AG08395 (cell line): ENCODE results near the gene DUSP9.
"Not testable (repeated sequence)": the region's sequence is repeated elsewhere in the genome, so short reads cannot be mapped to it uniquely, and the experiment has no call there.

Experiments used
- DNase-seq: peaks from one replicate; pipeline ENCODE4 v3.0.0; 2012; ENCODE audit warnings: mixed read lengths, low spot score

DUSP9 gene

DNA sequence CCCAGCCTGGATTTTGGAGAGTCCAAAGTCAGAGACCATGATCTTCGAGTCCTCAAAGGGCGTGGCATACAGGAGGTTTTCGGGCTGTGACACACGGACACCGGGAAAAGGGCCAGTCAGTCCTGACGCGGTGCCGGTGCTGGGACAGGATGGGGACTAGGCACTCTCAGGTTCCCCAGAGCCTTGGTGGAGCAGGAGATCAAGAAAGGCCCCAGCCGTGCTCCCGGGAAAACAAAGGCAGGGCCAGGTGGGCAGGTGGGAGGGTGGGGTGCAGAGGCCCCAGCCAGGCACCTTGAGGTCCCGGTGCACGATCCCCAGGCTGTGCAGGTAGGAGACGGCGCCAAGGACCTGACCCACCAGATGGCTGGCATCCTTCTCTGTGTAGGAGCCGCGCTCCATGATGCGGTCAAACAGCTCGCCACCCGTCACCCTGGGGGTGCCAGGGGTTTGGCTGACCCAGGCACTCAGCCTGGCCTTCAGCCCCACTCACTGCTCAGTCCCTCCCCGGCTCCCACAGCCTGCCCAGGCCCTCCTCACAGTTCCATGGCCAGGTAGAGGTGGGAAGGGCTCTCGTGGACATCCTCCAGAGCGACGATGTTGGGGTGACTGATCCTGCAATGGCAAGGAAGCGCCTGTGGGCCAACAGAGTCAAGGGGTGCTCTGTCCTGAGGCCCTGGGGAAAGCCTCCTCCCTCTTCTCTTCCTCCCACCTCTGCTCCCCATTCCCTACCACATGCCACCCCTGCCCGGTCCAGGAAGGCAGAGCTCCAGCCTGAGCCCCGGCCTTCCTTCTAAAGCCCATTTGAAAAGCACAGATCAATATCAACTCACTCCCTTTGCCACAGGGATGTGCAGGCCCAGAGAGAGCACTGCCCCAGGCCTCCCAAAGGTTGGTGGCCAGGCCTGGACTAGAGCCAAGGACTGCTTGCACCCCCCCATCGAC is 24.9 kb downstream of the DUSP9 start:
- no peak for DNase-seq

DNA sequence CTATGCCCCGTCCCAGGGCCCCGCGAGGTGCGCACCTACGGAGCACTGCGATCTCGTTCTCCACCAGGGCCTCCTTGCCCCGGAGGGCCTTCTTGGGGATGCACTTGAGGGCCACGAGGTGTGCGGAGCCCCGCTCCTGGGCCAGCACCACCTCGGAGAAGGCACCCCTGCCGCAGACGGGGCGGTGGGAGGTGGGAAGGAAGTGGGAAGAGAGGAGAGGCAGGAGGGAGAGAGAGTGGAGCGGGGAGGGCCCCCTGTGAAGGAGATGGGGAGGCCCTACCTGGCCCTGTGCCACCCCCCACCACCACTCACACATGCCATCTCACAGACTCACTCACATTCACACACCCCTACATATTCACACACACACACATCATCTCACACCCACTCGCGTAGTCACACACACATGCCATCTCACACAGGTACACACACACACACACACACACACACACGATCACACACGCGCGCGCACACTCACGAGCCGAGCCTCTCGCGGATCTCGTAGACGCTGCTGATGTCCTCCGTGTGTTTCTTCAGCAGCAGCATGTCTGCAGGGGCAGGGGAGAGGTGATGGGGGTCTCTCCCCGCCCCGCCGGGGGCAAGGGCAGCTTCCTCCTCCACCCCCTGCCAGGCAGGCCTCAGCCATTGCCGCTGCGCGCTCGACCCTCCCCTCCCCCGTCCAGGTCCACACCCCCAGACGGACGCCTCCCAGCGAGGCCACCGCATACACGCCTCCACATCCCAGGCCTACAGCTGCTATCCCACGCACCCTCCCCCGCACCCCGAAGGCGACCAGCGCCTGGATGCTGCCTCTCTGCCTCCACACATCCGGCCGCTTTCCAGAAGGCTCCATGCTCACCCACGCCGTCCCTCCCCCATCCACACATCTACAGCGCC is 25.8 kb downstream of the DUSP9 start:
- DNase-seq, result no peak

DNA sequence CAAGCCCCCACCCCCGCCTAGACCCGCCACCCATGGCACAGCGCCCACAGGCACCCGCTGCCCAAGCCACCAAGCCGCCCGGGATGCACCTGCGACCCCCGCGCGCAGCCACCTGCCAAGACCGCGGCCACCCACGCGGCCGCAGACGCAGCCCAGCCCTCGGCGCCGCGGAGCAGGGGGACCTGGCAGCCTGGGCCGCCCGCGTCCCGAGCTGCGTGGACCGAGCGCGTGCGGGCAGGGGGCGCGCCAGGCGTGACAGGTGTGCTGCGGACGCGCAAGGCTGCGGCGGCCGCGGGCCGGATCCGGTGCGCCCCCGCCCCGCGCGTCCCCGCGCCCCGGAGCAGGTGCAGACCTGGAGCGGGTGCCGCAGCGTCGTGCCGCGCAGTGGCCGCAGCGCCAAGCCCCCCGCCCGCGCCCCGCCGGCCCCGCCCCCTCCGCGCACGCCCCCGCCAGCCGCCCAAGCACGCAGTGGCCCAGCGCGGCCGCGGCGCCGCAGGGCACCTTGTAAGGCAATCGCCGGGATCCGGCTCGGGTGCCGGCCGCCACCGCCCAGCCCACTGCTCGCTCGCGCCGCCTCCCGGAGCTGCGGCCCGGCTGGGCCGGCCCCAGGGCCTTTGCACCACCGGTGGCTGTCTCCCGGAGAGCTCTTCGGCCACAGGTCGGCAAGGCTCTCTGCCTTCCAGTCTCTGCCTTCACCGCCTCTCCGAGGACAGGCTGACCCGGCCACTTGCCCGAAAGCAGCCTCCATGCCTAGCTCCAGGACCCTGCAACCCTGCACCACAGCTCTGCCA is 26.6 kb downstream of the DUSP9 start, which contains the start of gene PNCK:
TSS of gene PNCK (minus strand) at position 386 of the 791 bp plus-strand sequence. CDS start 737 bp downstream, outside the sequence.
- no peak for DNase-seq

DNA sequence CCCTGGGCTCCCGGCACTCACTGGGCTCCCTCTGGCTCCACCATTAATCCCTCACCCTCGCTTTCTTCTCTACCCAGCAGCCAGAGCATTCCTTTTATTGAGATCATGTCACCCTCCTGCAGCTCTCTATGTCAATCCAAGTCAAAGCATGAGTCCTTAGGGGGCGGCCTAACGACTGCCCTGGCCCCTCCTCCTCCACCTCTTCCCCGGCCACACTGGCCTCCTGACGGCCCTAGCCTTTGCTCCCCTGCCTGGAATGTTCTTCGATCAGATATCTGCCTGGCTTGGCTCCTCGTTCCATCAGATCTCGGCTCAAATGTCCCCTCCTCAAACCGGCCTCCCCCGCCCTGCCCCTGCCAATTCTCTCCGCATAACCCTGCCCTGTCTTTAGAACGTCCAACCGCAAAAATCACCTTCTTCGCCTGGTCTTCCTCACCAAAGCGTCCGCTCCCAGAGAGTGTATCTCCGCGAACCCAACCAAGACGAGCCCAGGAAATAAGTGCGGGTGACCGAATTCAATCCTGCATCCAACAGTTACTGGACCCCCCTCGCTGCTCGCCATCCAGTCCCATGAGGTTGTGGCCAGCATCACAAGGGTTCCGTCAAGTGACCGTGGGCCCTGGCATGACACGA is 27.3 kb downstream of the DUSP9 start:
- no peak for DNase-seq

DNA sequence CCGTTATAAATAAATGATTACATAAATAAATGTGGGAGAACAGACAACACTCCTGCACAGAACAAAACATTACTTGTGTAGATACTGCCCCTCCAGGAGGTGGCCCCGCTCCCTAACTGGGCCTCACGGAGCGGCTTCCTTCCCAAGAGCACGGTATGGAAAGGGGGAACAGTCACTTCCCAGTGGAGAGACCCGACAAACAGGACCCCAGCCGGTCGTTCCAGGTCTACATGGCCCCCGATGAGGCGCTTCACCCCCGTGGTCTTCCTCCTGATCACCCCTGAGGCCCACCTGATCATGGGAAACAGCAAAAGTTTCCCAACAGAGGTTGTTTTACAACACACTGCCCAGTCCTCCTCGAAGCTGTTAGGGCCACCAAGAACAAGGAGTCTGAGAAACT is 34.2 kb downstream of the DUSP9 start:
- no peak for DNase-seq

DNA sequence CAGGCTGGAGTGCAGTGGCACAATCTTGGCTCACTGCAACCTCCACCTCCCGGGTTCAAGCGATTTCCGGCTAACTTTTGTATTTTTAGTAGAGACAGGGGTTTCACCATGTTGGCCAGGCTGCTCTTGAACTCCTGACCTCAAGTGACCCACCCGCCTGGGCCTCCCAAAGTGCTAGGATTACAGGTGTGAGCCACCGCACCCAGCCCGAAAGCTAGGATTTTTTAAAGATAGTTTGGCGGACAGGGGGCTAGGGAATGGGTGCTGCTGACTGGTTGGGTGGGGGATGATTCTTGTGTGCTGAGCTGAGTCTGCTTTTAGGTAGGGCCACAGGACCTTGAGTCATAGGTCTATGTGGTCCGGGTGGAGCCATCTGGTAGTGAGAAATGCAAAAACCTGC is 36.5 kb downstream of the DUSP9 start:
- not testable (repeated sequence) for DNase-seq

DNA sequence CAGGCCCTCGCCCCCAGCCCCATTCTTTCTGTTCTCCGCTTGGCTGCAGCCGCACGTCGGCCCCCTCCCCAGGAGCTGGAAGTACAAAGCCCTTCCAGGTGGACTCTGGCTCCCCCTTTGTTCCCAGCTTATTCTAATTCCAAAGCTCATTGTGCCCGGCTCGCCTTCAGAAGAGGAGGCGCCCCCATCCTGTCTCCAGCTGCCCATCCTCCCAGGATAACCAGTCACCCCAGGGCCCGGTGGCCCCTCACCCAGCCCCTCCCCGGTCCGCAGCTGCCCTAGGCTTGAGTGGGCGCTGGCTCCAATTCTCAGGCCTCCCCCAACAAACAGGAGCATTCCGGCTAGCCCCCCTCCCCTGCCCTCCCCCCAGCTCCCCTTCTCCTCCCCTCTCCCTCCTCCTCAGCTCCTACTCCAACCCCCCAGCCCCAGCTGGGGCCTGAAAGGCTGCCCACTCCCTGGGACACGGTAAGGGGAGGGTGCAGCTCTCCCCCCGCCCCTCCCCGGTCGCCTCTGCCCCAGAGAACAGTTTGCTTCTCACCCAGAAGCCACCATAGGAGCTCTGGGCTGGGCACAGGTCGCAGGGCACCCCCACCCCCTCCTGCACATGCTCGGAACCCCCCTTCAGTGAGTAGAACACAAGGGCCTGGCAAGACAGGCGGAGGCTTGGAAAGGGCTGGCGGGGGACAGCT is 37.6 kb downstream of the DUSP9 start:
- DNase-seq, result no peak

DNA sequence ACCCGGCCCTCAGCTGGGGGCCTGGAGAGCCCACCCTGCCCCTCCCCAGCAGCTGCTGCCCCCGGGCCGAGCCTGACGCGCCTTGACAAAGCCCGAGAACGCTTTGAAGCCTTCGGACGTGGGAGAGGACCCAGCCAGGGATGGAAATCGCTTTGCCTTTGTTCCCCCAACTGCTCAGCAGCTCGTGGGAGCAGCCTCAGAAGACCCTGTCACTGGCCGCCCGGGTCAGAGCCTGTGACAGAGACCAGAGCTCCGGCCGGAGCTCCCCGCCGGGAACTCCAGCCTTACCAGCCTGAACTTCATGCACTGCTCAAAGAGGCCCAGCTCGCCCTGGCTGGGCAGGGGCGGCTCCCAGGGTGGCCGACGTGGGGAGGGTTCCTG is 38.1 kb downstream of the DUSP9 start:
- no peak for DNase-seq

DNA sequence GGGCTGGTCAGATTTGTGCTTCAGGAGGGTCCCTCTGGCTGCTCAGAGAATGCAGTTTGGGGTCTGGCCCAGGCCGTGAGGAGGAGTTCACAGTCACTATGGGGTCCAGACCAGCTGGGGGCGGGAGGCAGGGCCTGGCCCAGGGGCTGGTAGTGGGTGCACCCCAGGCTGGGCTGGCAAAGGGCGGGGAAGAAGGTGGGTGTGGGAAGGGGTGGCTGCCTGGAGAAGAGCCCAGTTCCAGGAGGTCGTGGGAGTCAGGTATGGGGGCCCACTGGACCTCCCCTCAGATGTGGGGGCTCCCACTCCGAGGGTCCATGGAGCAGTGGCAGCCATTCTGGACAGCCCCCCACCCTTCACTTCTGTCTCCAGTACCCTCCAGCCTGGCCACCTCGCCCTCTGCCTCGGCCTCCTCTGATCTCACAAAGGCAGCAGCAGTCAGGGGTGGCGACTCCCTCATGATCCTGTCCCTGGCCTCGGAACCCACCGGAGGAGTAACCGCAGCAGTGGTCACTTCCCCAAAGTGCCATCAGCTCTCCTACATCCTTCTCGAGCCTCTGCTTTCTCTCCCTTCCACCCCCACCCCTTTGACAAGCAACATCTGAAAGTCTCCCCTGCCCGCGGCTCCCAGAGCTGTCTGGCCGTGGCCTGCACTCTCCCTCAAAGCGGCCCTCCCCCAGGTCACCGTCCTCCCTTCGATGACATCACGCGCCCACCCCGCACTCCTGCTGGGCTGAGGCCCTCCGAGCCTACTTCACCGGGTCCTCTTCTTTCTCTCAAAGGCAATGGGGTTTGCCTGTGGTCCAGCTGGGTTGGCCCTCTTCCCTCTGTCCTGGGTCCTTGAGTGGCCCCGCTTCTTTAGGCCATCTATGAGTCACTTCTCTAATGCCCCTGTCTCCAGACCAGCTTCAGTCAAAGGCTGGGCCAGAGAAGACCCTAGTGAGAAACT is 39.0 kb downstream of the DUSP9 start:
- no peak for DNase-seq

DNA sequence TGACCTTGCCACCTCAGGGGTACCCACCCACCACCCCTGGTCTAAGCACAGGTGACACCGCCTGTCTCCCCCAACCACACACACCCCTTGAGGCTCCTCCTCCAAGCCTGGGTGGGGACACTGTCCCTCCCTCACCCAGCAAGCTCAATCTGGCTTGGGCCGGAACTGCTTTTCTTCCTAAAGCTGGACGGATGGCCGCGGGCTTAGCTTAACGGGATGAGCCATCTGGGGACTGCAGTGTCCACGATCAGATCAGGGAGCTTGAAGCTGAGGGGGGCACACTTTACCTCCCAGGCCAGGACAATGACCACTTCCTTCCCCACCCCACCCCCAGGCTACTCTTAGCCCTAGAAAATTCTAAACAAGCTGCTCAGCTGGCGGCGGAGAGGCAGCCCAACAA is 39.7 kb downstream of the DUSP9 start:
- DNase-seq, result no peak

DNA sequence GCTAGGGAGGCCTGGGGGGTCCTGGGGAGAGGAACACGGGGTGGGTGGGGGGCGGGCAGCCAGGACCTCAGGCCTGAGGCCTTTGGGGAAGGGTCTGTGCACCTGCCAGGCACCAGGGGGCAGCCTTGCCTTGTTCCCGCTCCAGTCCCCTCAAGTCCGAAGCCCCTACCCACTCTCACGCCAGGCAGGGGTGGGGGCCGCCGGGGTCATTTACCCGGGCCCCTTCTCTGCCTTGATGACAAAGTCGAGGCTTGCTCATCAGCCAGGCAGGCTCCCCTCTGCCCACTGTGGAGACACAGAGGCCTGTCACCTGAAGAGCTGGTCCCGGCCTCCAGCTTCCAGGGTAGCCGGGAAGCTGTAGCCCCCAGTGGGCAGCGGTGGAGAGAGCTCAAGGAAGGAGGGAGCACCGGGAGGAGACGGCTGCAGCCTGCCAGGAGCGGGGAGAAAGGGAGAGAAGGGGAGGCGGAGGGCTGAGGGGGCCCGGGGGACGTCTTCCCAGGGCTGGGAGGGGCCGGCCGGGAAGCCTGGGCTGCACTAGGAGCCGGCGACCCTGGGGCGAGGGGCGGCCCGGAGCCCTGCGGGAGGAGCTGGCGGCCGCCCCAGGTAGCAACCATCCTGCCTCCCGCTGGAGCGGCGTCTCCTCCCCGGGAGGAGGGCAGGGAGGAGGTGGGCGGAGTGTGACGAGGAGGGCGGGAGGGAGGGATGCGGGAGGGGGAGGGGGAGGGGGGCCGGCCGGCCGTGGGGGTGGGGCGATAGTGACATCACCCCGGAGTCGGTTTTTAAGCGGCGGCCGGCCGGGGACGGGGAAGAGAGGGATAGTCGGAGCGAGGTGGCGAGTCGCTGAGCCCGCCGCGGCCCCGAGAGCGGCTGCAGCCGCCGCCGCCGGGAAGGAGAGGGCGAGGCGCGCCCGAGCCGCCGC is 40.4 kb downstream of the DUSP9 start, which contains the start of gene SLC6A8:
TSS of gene SLC6A8 (plus strand) at position 806 of the 919 bp plus-strand sequence. CDS start 649 bp downstream, outside the sequence.
- peak; percentile 78 for DNase-seq

DNA sequence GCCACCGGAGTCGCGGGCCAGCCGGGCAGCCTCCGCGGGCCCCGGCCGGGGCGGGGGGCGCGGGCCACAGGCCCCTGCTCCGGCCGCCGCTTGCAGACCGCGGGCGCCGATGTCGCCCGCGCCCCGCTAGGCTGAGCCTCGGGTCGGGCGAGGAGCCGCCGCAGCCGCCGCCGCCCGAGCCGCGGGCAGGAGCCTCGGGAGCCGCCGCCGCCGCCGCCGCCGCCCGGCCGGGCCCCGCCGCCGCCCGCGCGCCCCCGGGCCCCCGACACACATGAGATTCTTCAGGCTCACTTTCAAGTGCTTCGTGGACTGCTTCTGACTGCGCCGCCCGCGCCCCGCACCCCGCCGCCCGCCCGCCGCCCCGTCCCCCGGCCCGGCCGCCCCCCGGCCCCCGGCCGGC is 41.1 kb downstream of the DUSP9 start:
- DNase-seq, result no peak

DNA sequence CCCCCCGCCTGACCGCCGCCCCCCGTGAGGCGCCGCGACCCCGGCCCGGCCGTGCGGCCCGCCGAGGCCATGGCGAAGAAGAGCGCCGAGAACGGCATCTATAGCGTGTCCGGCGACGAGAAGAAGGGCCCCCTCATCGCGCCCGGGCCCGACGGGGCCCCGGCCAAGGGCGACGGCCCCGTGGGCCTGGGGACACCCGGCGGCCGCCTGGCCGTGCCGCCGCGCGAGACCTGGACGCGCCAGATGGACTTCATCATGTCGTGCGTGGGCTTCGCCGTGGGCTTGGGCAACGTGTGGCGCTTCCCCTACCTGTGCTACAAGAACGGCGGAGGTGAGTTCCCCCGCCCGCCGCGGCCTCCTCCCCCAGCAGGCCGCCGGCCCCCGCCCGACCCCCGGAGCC is 41.5 kb downstream of the DUSP9 start:
- no peak for DNase-seq

DNA sequence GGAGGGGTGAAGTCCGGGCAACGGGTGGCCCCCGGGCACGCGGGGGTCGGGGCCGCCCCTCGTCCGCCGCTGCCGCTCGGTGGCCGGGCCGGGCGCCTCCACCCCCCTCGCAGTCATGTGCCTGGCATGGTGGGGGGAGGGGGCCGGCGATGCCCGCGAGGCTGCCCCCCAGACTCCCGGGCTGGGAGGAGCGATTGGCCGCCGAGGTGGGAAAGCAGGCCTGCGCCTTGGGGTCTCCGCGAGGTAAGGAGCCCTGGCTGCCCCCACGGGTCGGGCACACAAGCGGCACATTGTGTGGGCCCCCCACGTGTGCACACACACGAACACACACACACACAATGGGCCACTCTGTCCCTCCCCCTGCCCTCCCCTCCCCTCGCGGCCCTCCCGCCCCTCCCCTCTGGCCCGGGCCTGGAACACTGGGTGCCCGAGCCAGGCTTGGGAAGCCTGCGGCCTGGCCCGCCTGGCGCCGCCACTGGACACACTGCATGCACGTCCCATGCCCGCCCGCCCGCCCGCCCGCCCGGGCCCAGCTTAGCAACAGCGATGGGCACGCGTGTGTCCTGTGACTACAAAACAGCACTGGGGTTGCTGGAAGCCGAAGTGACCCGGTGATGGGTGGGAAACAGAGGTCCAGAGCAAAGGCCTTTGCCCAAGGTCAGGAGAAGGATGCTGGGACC is 42.0 kb downstream of the DUSP9 start:
- peak; percentile 26 for DNase-seq

DNA sequence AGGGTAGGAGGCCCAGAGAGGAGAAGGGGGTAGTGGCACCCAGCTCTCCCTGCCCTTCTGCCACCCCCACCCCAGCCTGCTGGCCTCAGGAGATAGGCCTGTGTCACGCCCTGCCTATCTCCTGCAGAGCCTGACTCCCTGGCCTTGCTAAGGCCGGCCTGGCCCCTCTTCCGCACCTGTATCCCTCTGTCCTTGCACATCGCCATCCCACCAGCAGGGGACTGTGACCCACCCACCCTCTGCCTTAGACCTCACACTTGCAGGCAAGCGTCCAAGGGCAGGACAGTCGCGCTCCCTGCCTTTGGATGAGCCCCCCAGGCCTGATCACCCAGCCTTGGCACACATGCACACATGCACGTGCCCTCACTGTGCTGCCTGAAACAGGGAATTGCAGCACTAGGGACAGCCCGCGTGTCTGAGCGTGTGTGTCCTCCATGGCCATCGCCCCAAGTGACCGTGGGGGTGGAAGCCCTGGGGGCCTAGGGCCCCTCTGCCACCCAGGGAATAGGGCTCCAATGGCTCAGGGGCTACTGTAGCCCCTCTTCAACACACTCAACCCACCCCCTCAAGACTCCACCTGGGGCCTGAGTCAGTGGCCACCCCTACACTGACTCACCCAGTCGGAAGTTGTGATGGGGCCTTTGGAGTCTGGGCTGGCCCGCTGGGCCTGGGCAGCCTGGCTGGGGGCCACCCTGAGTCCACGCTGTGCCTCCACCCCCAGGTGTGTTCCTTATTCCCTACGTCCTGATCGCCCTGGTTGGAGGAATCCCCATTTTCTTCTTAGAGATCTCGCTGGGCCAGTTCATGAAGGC is 42.9 kb downstream of the DUSP9 start:
- no peak for DNase-seq

DNA sequence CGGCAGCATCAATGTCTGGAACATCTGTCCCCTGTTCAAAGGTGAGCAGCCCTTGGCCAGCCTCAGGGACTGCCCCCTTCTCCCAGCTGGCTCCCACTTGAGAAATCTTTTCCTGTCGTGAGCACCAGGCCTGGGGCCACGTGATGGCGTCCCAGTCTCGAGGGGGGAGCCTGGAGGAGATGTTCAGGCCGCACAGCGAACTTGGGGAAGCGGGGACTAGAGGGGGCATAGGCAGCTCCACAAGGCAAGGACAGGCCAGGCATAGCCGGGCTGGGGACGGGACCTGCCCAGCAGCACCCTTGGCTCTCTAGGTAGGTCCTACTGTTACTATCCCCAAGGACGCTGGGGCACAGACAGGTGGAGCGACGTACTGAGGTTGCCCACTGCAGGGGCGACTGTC is 43.5 kb downstream of the DUSP9 start:
- DNase-seq, result no peak
